ENCODE measurements around the gene SERPINE1. TPM values are rescaled to one million over a fixed set of nuclear protein-coding genes. Genes with fewer than 3 reads are reported as not detected.

The SERPINE1 gene
- total and polyA plus RNA-seq, 2 of the 8 experiments (the other 6 are each of a cell fraction or from before 2014, with no cell fraction given) = 3.7 to 5.6 TPM

DNA sequence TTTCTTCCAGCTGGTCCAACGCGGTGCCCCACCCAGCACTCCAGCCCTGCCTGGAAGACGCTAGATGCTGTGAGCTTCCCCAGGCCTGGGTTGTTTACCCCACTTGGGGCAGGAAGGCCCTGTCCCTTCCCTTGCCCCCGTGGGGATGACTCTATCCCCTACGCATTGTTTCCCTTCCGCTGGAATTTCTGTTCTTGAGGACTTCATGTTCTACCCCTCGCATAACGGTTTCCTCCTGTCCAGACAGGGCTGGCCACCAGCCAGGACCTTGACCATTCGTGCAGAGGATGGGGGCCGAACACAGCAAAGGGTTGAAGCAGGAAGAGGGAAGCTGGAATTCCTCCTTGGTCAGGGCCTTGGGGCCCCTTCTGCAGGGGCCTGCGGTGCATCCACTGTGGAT lies 14.7 kb upstream of the SERPINE1 start:
- no peaks in the 10 kb centered on the region for H3K79me1 ChIP-seq (ENCODE audit: low read depth, low read length)
- ChIA-PET CTCF (ENCODE audit: partially characterized antibody) (interaction anchor here (0.7 to 1.9 kb wide), 7 partner anchors 15 to 80 kb away, joined by 3 to 5 read pairs (median 3); partner anchors contain the start of gene SERPINE1), POLR2A (ENCODE audit: partially characterized antibody) (interaction anchor here (0.6 to 2.0 kb wide), 2 partner anchors 13 to 15 kb away, joined by 4 to 6 read pairs; partner anchors contain the start of gene SERPINE1)
- FAIRE-seq (no peak), DNase-seq (ENCODE audit: low read depth in 1 of 2, low spot score in 2 of 2) (no peak)
- H3K4ac ChIP-seq (replicated peaks; ENCODE audit: insufficient read length, low read depth, low read length) = no peak overlapping the region
- no peak overlapping the region for H3K18ac ChIP-seq (ENCODE audit: extremely low read depth, low read length)
- H4K8ac ChIP-seq (ENCODE audit: extremely low read depth, insufficient read depth, low read length) = no peak overlapping the region
- H3K9me3 ChIP-seq (ENCODE audit: insufficient read depth in 2 of 2, low read depth in 1 of 2, low read length in 1 of 2) = no peaks in the 10 kb centered on the region
- H2BK5ac ChIP-seq (ENCODE audit: low read depth, low read length) = no peak overlapping the region
- peaks cover 0 to 10% (median 0%) of the 10 kb centered on the region in 4 experiments; a peak in 2 of 7 replicates for H3K4me1 ChIP-seq (replicated peaks in 1 of 4; ENCODE audit: control insufficient read depth in 3 of 4, insufficient read depth in 4 of 4, low read length in 3 of 4)
- no peak overlapping the region for H3K4me3 ChIP-seq (ENCODE audit: extremely low read depth in 1 of 4, insufficient read depth in 2 of 4, low read depth in 3 of 4, low read length in 4 of 4)
- H2BK15ac ChIP-seq (ENCODE audit: low read length) = no peak overlapping the region
- no peak overlapping the region for H4K5ac ChIP-seq (ENCODE audit: insufficient read length, low read depth, low read length)
- H2AFZ ChIP-seq (ENCODE audit: low read length) = no peak overlapping the region
- H3K23ac ChIP-seq (ENCODE audit: insufficient read length) = no peak overlapping the region
- no peak overlapping the region for H3K9ac ChIP-seq (replicated peaks in 1 of 4; ENCODE audit: extremely low read depth in 1 of 4, low read depth in 3 of 4, low read length in 3 of 4)
- H4K91ac ChIP-seq (replicated peaks; ENCODE audit: insufficient read length, low read length) = no peak overlapping the region
- H2BK12ac ChIP-seq (ENCODE audit: low read depth, low read length) = no peak overlapping the region
- no peak overlapping the region for H3K4me2 ChIP-seq (ENCODE audit: insufficient read depth in 1 of 2, low read depth in 2 of 2, low read length in 2 of 2)
- H3K56ac ChIP-seq (replicated peaks; ENCODE audit: insufficient read length, low read depth, low read length) = no peak overlapping the region
- no peak overlapping the region for H3K14ac ChIP-seq (ENCODE audit: insufficient read length)
- H3K36me3 ChIP-seq (ENCODE audit: control insufficient read depth in 2 of 4, insufficient read depth in 4 of 4, low read length in 3 of 4) = no peaks in the 10 kb centered on the region
- H2BK120ac ChIP-seq (replicated peaks; ENCODE audit: low read depth, low read length) = no peak overlapping the region
- H2BK20ac ChIP-seq (ENCODE audit: low read length) = no peak overlapping the region
- H3K27ac ChIP-seq (ENCODE audit: low read depth, low read length) = no peak overlapping the region
- no peaks in the 10 kb centered on the region for H3K23me2 ChIP-seq (ENCODE audit: low read depth, low read length)
- no peak overlapping the region; the same call in 1 of the 2 replicates for H2AK5ac ChIP-seq (ENCODE audit: low read depth, low read length)
- WGBS, 2 experiments (ENCODE audit: extremely low coverage in 1 of 2, insufficient coverage in 1 of 2, insufficient read length in 1 of 2, insufficient replicate concordance in 2 of 2, low coverage in 1 of 2, low lambda C conversion rate in 2 of 2, missing lambda C conversion rate in 1 of 2) = 91% methylated on average over 10 of the region's 11 CpGs; no CpG with 5 or more reads in 1 of the 2 experiments
- H3K27me3 ChIP-seq (replicated peaks in 1 of 4; ENCODE audit: control insufficient read depth in 3 of 4, extremely low read depth in 1 of 4, insufficient read depth in 3 of 4, low read length in 3 of 4) = no peaks in the 10 kb centered on the region
- no peaks in the 10 kb centered on the region for H3K79me2 ChIP-seq (ENCODE audit: control insufficient read depth in 1 of 2, insufficient read depth in 2 of 2, low read length in 2 of 2)
- H4K20me1 ChIP-seq (replicated peaks in 1 of 2; ENCODE audit: control insufficient read depth in 1 of 2, insufficient read depth in 2 of 2, low read length in 2 of 2) = no peaks in the 10 kb centered on the region
- TF ChIP-seq, protein P1, sequence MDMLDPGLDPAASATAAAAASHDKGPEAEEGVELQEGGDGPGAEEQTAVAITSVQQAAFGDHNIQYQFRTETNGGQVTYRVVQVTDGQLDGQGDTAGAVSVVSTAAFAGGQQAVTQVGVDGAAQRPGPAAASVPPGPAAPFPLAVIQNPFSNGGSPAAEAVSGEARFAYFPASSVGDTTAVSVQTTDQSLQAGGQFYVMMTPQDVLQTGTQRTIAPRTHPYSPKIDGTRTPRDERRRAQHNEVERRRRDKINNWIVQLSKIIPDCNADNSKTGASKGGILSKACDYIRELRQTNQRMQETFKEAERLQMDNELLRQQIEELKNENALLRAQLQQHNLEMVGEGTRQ (IDR thresholded peaks at IDR 0.05; ENCODE audit: low read length) = no peak
- TF ChIP-seq SIRT6 (IDR thresholded peaks at IDR 0.05; ENCODE audit: low read length) = no peak
- TF ChIP-seq SAP30 (IDR thresholded peaks at IDR 0.05; ENCODE audit: insufficient read depth, insufficient replicate concordance, low read length) = no peak
- no peak for TF ChIP-seq HDAC2 (IDR thresholded peaks at IDR 0.05; ENCODE audit: borderline replicate concordance in 1 of 2, low read depth in 2 of 2, low read length in 2 of 2)

Data from H1 (cell line).